HCT116 (cell line): Measurements from ENCODE around the gene PLEKHJ1. TPM values are rescaled to one million over a fixed set of nuclear protein-coding genes. Genes with fewer than 3 reads are reported as not detected.

Experiments
- ATAC-seq: fragments of 200-7000 bp; cut with Tn5 transposase; 2 replicates; pipeline ENCODE4 v1.9.1; 2020; ENCODE audit warnings: mild to moderate bottlenecking, moderate library complexity
- BruUV-seq: library from RNA; stranded (reverse); fragments of 400-500 nt; replicated peaks from 2 replicates; lab custom pipeline; 2021; lab: Mats Ljungman, UMichigan
- CTCF ChIA-PET: fragments of 300-600 bp; sonication (Branson Sonifier 250); formaldehyde crosslinking; loops from one replicate; lab custom pipeline; 2021; ENCODE audit warnings: antibody characterized with exemption; lab: Charles Lee
- POLR2A ChIA-PET: fragments of 300-600, 350-600 bp; sonication (Branson Sonifier 250); formaldehyde crosslinking; loops from one replicate; lab custom pipeline; 2021; ENCODE audit warnings: antibody characterized with exemption; lab: Charles Lee
- RAD21 ChIA-PET, 2 experiments: fragments of 300-600 bp; sonication (Branson Sonifier 250); formaldehyde crosslinking; loops; one replicate each; lab custom pipeline; 2023; ENCODE audit warnings: low total read pairs in 2 of 2; ENCODE audit not compliant: uncharacterized antibody in 2 of 2, unreplicated experiment in 2 of 2, low non-redundant PET in 1 of 2; lab: Charles Lee
- DNase-seq: peaks from one replicate; pipeline ENCODE4 v3.0.0-alpha.2; 2010; ENCODE audit warnings: low read depth, low spot score
- H2AFZ ChIP-seq: fragments of 200-600 bp; shearing (Covaris generic), sonication (generic); 2 replicates; pipeline ENCODE4 v1.6.1; 2017; ENCODE audit warnings: low read depth, mixed run types, mixed read lengths, antibody characterized with exemption, low read length; ENCODE audit not compliant: poor library complexity, severe bottlenecking
- H3K27ac ChIP-seq: 2 replicates; pipeline ENCODE4 v1.5.1; 2012; ENCODE audit warnings: low read depth, low read length
- H3K27me3 ChIP-seq: fragments of 200-600 bp; sonication (generic); 2 replicates; pipeline ENCODE4 v1.6.1; 2016; ENCODE audit warnings: mixed run types, low read length, mixed read lengths; ENCODE audit not compliant: insufficient read depth
- H3K36me3 ChIP-seq, 2 experiments: fragments of 200-500 bp in 1 of 2; fragments of 200-600 bp in 1 of 2; sonication (Bioruptor generic) in 1 of 2; sonication (generic) in 1 of 2; 2 replicates each; pipeline versions ENCODE4 v1.5.1 to v1.6.1; 2014 to 2016; ENCODE audit warnings: low read length in 2 of 2, inconsistent platforms in 1 of 2, mixed read lengths in 1 of 2, mixed run types in 1 of 2; ENCODE audit not compliant: insufficient read depth in 2 of 2, control insufficient read depth in 1 of 2
- H3K4me1 ChIP-seq, 2 experiments: fragments of 200-600 bp in 1 of 2; sonication (generic) in 1 of 2; 2 replicates each; pipeline versions ENCODE4 v1.5.1 to v1.6.1; 2012 to 2017; ENCODE audit warnings: low read length in 2 of 2, inconsistent platforms in 1 of 2, mild to moderate bottlenecking in 1 of 2, mixed read lengths in 1 of 2, mixed run types in 1 of 2, moderate library complexity in 1 of 2; ENCODE audit not compliant: insufficient read depth in 2 of 2, control insufficient read depth in 1 of 2
- H3K4me2 ChIP-seq: fragments of 200-600 bp; sonication (generic); 2 replicates; pipeline ENCODE4 v1.6.1; 2017; ENCODE audit warnings: mixed run types, low read length, mixed read lengths
- H3K4me3 ChIP-seq, 2 experiments: fragments of 200-600 bp in 1 of 2; sonication (generic) in 1 of 2; replicated peaks in 1 of 2; 2 replicates each; pipeline ENCODE4 v1.5.1; 2011 to 2016; ENCODE audit warnings: low read length in 2 of 2, control low read depth in 1 of 2, low read depth in 1 of 2, mild to moderate bottlenecking in 1 of 2, mixed read lengths in 1 of 2, mixed run types in 1 of 2
- H3K79me2 ChIP-seq: fragments of 200-600 bp; sonication (generic); 2 replicates; pipeline ENCODE4 v1.6.1; 2017; ENCODE audit warnings: mild to moderate bottlenecking, mixed run types, low read length, moderate library complexity, mixed read lengths; ENCODE audit not compliant: insufficient read depth
- H3K9ac ChIP-seq: fragments of 200-600 bp; sonication (generic); 2 replicates; pipeline ENCODE4 v1.6.1; 2016; ENCODE audit warnings: low read length, mixed read lengths
- H3K9me2 ChIP-seq: fragments of 200-600 bp; sonication (generic), shearing (Covaris generic); 2 replicates; pipeline ENCODE4 v1.6.1; 2017; ENCODE audit warnings: mixed run types, mild to moderate bottlenecking, moderate library complexity; ENCODE audit not compliant: insufficient read depth
- H3K9me3 ChIP-seq, 2 experiments: fragments of 200-500 bp in 1 of 2; fragments of 200-600 bp in 1 of 2; sonication (Bioruptor generic) in 1 of 2; sonication (generic) in 1 of 2; 2 replicates each; pipeline ENCODE4 v1.6.1; 2014 to 2017; ENCODE audit warnings: low read length in 2 of 2, mixed read lengths in 2 of 2, inconsistent platforms in 1 of 2, low read depth in 1 of 2, mild to moderate bottlenecking in 1 of 2, mixed run types in 1 of 2, moderate library complexity in 1 of 2; ENCODE audit not compliant: control insufficient read depth in 1 of 2, insufficient read depth in 1 of 2
- H4K20me1 ChIP-seq: fragments of 200-600 bp; sonication (generic), shearing (Covaris generic); 2 replicates; pipeline ENCODE4 v1.6.1; 2017; ENCODE audit warnings: mixed run types, mild to moderate bottlenecking, moderate library complexity; ENCODE audit not compliant: insufficient read depth
- CBX3 ChIP-seq: IDR thresholded peaks from 2 replicates; pipeline ENCODE4 v1.6.1; 2012; ENCODE audit warnings: low read depth
- CEBPB ChIP-seq: IDR thresholded peaks from 2 replicates; pipeline ENCODE4 v1.6.1; 2012; ENCODE audit warnings: low read depth
- ELF1 ChIP-seq: IDR thresholded peaks from 2 replicates; pipeline ENCODE4 v1.6.1; 2012; ENCODE audit warnings: low read depth, borderline replicate concordance
- EZH2phosphoT487 ChIP-seq: fragments of 200-600 bp; IDR thresholded peaks from 2 replicates; pipeline ENCODE4 v1.6.1; 2018; ENCODE audit warnings: antibody characterized with exemption, borderline replicate concordance
- FOSL1 ChIP-seq: IDR thresholded peaks from 2 replicates; pipeline ENCODE4 v1.6.1; 2012; ENCODE audit warnings: low read depth
- SP1 ChIP-seq: IDR thresholded peaks from 2 replicates; pipeline ENCODE4 v1.6.1; 2012; ENCODE audit warnings: low read depth
- YY1 ChIP-seq: IDR thresholded peaks from 2 replicates; pipeline ENCODE4 v1.6.1; 2011; ENCODE audit warnings: low read length, low read depth, moderate library complexity, mild to moderate bottlenecking; ENCODE audit not compliant: insufficient replicate concordance; ENCODE audit errors: extremely low read depth
- ZFX ChIP-seq: fragments of 450-650 bp; IDR thresholded peaks from 2 replicates; pipeline ENCODE4 v1.6.1; 2017
- intact Hi-C: fragments of 100-400 bp; cut with micrococcal nuclease; formaldehyde crosslinking; loops from 2 replicates; pipeline ENCODE4 v1.10.0; 2022
- total RNA-seq: library from RNA; stranded (reverse); gene quantifications from one replicate; pipeline ENCODE4 v1.2.1, GENCODE V29; 2021; ENCODE audit not compliant: unreplicated experiment
- TF ChIP-seq, protein P1 (sequence below): IDR thresholded peaks from 2 replicates; pipeline ENCODE4 v1.6.1; 2011; ENCODE audit warnings: mild to moderate bottlenecking, low read length, moderate library complexity; ENCODE audit not compliant: insufficient replicate concordance; ENCODE audit errors: extremely low read depth
- TF ChIP-seq, protein P2 (sequence below): IDR thresholded peaks from 2 replicates; pipeline ENCODE4 v1.6.1; 2012; ENCODE audit warnings: low read depth
- TF ChIP-seq, protein P3 (sequence below), 3 experiments: fragments of 200-600 bp in 1 of 3; sonication (generic) in 1 of 3; IDR thresholded peaks in 2 of 3; conservative IDR thresholded peaks in 1 of 3; 2 replicates each; pipeline ENCODE4 v1.5.1; 2012 to 2017; ENCODE audit warnings: low read depth in 2 of 3, low read length in 2 of 3, antibody characterized with exemption in 1 of 3, borderline replicate concordance in 1 of 3, control low read depth in 1 of 3, mild to moderate bottlenecking in 1 of 3, mixed read lengths in 1 of 3, mixed run types in 1 of 3, moderate library complexity in 1 of 3; ENCODE audit not compliant: insufficient read depth in 1 of 3

The PLEKHJ1 gene
- total RNA-seq, 1 experiment from 2014 or later: 88.2 TPM

DNA sequence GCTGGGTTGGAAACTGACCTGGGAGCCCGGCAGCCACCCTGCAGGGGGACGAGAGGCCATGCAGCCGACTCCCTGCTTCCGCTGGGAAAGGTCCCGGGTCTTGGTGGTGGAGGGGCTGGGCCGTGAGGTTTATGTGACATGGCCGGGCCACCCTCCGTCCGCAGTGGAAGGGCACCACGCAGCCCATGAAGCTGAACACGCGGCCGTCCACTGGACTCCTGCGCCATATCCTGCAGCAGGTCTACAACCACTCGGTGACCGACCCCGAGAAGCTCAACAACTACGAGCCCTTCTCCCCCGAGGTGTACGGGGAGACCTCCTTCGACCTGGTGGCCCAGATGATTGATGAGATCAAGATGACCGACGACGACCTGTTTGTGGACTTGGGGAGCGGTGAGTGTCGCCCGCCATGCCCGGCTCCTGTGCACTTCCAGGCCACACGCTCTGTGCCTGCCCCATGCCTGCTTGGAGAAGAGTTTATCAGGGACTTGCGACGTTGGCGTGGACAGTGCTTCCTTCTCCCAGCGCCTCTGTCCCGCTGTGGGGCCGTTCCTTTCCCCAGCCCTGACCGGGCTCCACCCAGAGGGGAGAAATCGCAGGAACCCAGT lies 45.2 kb downstream of the PLEKHJ1 start:
- H3K36me3 ChIP-seq: peaks cover 27 to 55% of the 10 kb centered on the region in 2 experiments; a peak in 3 of 4 replicates
- no peaks in the 10 kb centered on the region for H4K20me1 ChIP-seq
- H3K27ac ChIP-seq: no peak overlapping the region; the same call in 1 of the 2 replicates
- H3K9me3 ChIP-seq: no peaks in the 10 kb centered on the region
- H3K4me2 ChIP-seq: no peak overlapping the region
- intact Hi-C loops: no loop called here
- no peaks in the 10 kb centered on the region for H3K9me2 ChIP-seq
- H3K4me3 ChIP-seq: no peak overlapping the region
- H2AFZ ChIP-seq: no peak overlapping the region
- ChIA-PET RAD21 (no interaction called here), CTCF (no interaction called here), POLR2A (no interaction called here)
- no peak for DNase-seq
- no TSS peak for BruUV-seq
- peaks cover 66% of the 10 kb centered on the region for H3K79me2 ChIP-seq
- ATAC-seq: no peak
- no peaks in the 10 kb centered on the region for H3K4me1 ChIP-seq
- H3K27me3 ChIP-seq: no peaks in the 10 kb centered on the region
- TF ChIP-seq, protein P1, sequence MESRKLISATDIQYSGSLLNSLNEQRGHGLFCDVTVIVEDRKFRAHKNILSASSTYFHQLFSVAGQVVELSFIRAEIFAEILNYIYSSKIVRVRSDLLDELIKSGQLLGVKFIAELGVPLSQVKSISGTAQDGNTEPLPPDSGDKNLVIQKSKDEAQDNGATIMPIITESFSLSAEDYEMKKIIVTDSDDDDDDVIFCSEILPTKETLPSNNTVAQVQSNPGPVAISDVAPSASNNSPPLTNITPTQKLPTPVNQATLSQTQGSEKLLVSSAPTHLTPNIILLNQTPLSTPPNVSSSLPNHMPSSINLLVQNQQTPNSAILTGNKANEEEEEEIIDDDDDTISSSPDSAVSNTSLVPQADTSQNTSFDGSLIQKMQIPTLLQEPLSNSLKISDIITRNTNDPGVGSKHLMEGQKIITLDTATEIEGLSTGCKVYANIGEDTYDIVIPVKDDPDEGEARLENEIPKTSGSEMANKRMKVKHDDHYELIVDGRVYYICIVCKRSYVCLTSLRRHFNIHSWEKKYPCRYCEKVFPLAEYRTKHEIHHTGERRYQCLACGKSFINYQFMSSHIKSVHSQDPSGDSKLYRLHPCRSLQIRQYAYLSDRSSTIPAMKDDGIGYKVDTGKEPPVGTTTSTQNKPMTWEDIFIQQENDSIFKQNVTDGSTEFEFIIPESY: no peak
- no peak for TF ChIP-seq ELF1
- no peak for TF ChIP-seq FOSL1
- no peak for TF ChIP-seq ZFX
- TF ChIP-seq, protein P2, sequence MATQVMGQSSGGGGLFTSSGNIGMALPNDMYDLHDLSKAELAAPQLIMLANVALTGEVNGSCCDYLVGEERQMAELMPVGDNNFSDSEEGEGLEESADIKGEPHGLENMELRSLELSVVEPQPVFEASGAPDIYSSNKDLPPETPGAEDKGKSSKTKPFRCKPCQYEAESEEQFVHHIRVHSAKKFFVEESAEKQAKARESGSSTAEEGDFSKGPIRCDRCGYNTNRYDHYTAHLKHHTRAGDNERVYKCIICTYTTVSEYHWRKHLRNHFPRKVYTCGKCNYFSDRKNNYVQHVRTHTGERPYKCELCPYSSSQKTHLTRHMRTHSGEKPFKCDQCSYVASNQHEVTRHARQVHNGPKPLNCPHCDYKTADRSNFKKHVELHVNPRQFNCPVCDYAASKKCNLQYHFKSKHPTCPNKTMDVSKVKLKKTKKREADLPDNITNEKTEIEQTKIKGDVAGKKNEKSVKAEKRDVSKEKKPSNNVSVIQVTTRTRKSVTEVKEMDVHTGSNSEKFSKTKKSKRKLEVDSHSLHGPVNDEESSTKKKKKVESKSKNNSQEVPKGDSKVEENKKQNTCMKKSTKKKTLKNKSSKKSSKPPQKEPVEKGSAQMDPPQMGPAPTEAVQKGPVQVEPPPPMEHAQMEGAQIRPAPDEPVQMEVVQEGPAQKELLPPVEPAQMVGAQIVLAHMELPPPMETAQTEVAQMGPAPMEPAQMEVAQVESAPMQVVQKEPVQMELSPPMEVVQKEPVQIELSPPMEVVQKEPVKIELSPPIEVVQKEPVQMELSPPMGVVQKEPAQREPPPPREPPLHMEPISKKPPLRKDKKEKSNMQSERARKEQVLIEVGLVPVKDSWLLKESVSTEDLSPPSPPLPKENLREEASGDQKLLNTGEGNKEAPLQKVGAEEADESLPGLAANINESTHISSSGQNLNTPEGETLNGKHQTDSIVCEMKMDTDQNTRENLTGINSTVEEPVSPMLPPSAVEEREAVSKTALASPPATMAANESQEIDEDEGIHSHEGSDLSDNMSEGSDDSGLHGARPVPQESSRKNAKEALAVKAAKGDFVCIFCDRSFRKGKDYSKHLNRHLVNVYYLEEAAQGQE: no peak
- no peak for TF ChIP-seq CBX3
- no peak for TF ChIP-seq YY1
- TF ChIP-seq EZH2phosphoT487: no peak
- no peak for TF ChIP-seq SP1
- TF ChIP-seq CEBPB: no peak
- TF ChIP-seq, protein P3, sequence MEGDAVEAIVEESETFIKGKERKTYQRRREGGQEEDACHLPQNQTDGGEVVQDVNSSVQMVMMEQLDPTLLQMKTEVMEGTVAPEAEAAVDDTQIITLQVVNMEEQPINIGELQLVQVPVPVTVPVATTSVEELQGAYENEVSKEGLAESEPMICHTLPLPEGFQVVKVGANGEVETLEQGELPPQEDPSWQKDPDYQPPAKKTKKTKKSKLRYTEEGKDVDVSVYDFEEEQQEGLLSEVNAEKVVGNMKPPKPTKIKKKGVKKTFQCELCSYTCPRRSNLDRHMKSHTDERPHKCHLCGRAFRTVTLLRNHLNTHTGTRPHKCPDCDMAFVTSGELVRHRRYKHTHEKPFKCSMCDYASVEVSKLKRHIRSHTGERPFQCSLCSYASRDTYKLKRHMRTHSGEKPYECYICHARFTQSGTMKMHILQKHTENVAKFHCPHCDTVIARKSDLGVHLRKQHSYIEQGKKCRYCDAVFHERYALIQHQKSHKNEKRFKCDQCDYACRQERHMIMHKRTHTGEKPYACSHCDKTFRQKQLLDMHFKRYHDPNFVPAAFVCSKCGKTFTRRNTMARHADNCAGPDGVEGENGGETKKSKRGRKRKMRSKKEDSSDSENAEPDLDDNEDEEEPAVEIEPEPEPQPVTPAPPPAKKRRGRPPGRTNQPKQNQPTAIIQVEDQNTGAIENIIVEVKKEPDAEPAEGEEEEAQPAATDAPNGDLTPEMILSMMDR (IDR thresholded peaks at IDR 0.05 in 2 of 3, conservative IDR thresholded peaks at IDR 0.05 in 1 of 3; ENCODE audit: borderline replicate concordance in 1 of 3, insufficient read depth in 1 of 3, low read depth in 2 of 3, low read length in 2 of 3): no peak
- no peak overlapping the region for H3K9ac ChIP-seq
